H54 (cell line): ENCODE measurements around the gene RUNDC1.
A peak's percentile ranks its signal among the peaks of the same experiment; 100 is the strongest.

ENCODE experiments used
- DNase-seq: peaks from one replicate; pipeline ENCODE4 v3.0.0; 2011; ENCODE audit warnings: low spot score, mixed read lengths; ENCODE audit not compliant: insufficient read length
- FAIRE-seq: peaks from 3 replicates; lab custom pipeline; 2011; peaks lifted over from hg19 to GRCh38; lab: Jason Lieb, UNC
- POLR2A ChIP-seq: IDR thresholded peaks from 2 replicates; pipeline ENCODE4 v1.6.1; 2011; ENCODE audit warnings: low read depth, mild to moderate bottlenecking, low read length

The RUNDC1 gene

GRCh38 chr17:43019418-43019817 lies 39.1 kb downstream of the RUNDC1 start:
- FAIRE-seq (no peak), DNase-seq (no peak)
- no peak for TF ChIP-seq POLR2A

- no peak for TF ChIP-seq POLR2A
- FAIRE-seq (no peak), DNase-seq (no peak)
These were observed 39.8 kb downstream of the RUNDC1 start for GRCh38 chr17:43020030-43020621.

- FAIRE-seq (no peak), DNase-seq (peak; percentile 89)
- no peak for TF ChIP-seq POLR2A
These were observed 40.7 kb downstream of the RUNDC1 start for GRCh38 chr17:43020789-43021740.

GRCh38 chr17:43021741-43022512 lies 41.6 kb downstream of the RUNDC1 start, which contains the start of gene VAT1:
VAT1 (minus strand) TSS chr17:43022385; CDS start chr17:43022322, 63 bp downstream.
- peak; percentile 85 for DNase-seq
- no peak for FAIRE-seq
- peak; percentile 52 for TF ChIP-seq POLR2A

GRCh38 chr17:43024407-43025289 lies 44.3 kb downstream of the RUNDC1 start, which contains the start of gene RND2:
RND2 (plus strand) TSS chr17:43025231; CDS start chr17:43025348, 117 bp downstream.
- DNase-seq: peak; percentile 100
- FAIRE-seq: no peak
- no peak for TF ChIP-seq POLR2A

- TF ChIP-seq POLR2A: no peak
- FAIRE-seq (no peak), DNase-seq (no peak)
These were observed 44.9 kb downstream of the RUNDC1 start for GRCh38 chr17:43025290-43025657.

- FAIRE-seq: no peak
- DNase-seq: no peak
- no peak for TF ChIP-seq POLR2A
These were observed 45.6 kb downstream of the RUNDC1 start for GRCh38 chr17:43025766-43026537.

GRCh38 chr17:43026595-43026994 lies 46.2 kb downstream of the RUNDC1 start:
- DNase-seq (no peak), FAIRE-seq (no peak)
- no peak for TF ChIP-seq POLR2A

- DNase-seq: no peak
- no peak for TF ChIP-seq POLR2A
- no peak for FAIRE-seq
These were observed 47.0 kb downstream of the RUNDC1 start for GRCh38 chr17:43027091-43028032.

GRCh38 chr17:43028221-43028861 lies 48.0 kb downstream of the RUNDC1 start:
- TF ChIP-seq POLR2A: no peak
- no peak for DNase-seq
- no peak for FAIRE-seq
